CD4-positive, CD25-positive, alpha-beta regulatory T cell (primary cell): ENCODE measurements around the gene ILKAP. TPM values are rescaled to one million over a fixed set of nuclear protein-coding genes. Genes with fewer than 3 reads are reported as not detected.
A peak's percentile ranks its signal among the peaks of the same experiment; 100 is the strongest.

Experiments
- ATAC-seq, 2 donors: fragments of 150-1000 bp; cut with Tn5 transposase; one replicate each; pipeline ENCODE4 v1.10.0; 2021; ENCODE audit warnings: low read depth in 2 of 2, moderate number of reproducible peaks in 2 of 2, moderate library complexity in 1 of 2
- DNase-seq, 3 donors: peaks; one replicate each; pipeline versions ENCODE4 v3.0.0 to v3.0.0-alpha.2; 2012 to 2022; ENCODE audit warnings: mixed read lengths in 1 of 3
- H3K27ac ChIP-seq: one replicate; pipeline ENCODE4 v1.7.0; 2013; ENCODE audit warnings: mild to moderate bottlenecking, low read length; ENCODE audit not compliant: insufficient read depth, poor library complexity, severe bottlenecking
- H3K27me3 ChIP-seq: one replicate; pipeline ENCODE4 v1.7.0; 2013; ENCODE audit warnings: low read length; ENCODE audit not compliant: control insufficient read depth, insufficient read depth
- H3K36me3 ChIP-seq: one replicate; pipeline ENCODE4 v1.7.0; 2013; ENCODE audit warnings: mild to moderate bottlenecking, low read length, moderate library complexity; ENCODE audit not compliant: control insufficient read depth, insufficient read depth
- H3K4me1 ChIP-seq: 2 replicates; pipeline ENCODE4 v1.7.0; 2013; ENCODE audit warnings: mild to moderate bottlenecking, low read length; ENCODE audit not compliant: insufficient read depth, control insufficient read depth, poor library complexity, severe bottlenecking
- H3K4me3 ChIP-seq: one replicate; pipeline ENCODE4 v1.7.0; 2013; ENCODE audit warnings: low read depth, mild to moderate bottlenecking, low read length, moderate library complexity
- H3K9me3 ChIP-seq, 2 experiments: 1 replicate in 1 of 2; 2 replicates in 1 of 2; pipeline ENCODE4 v1.7.0; 2013; ENCODE audit warnings: low read length in 2 of 2, mild to moderate bottlenecking in 1 of 2, moderate library complexity in 1 of 2; ENCODE audit not compliant: control insufficient read depth in 2 of 2
- H3K27ac Mint-ChIP-seq, 3 donors: one replicate each; pipeline ENCODE4 v1.8.0; 2020 to 2022; ENCODE audit warnings: mild to moderate bottlenecking in 3 of 3, mixed read lengths in 3 of 3, moderate library complexity in 2 of 3
- H3K27me3 Mint-ChIP-seq: one replicate; pipeline ENCODE4 v1.8.0; 2022; ENCODE audit warnings: mild to moderate bottlenecking, mixed read lengths
- H3K36me3 Mint-ChIP-seq: one replicate; pipeline ENCODE4 v1.8.0; 2020; ENCODE audit warnings: mixed read lengths
- H3K4me1 Mint-ChIP-seq, 4 donors: one replicate each; pipeline ENCODE4 v1.8.0; 2020 to 2022; ENCODE audit warnings: mixed read lengths in 4 of 4, mild to moderate bottlenecking in 1 of 4
- H3K4me3 Mint-ChIP-seq, 4 donors: one replicate each; pipeline ENCODE4 v1.8.0; 2020 to 2022; ENCODE audit warnings: mild to moderate bottlenecking in 4 of 4, mixed read lengths in 4 of 4, moderate library complexity in 3 of 4
- H3K9me3 Mint-ChIP-seq, 7 donors: one replicate each; pipeline ENCODE4 v1.8.0; 2020 to 2022; ENCODE audit warnings: mixed read lengths in 7 of 7, mild to moderate bottlenecking in 3 of 7, moderate library complexity in 2 of 7
- polyA plus RNA-seq, 4 donors: library from polyadenylated mRNA; unstranded; fragments of 300-500 nt; fragmentation: Illumina TruSeq; gene quantifications; one replicate each; pipeline ENCODE4 v1.2.3, GENCODE V29; 2021
- total RNA-seq: library from RNA; stranded (reverse); gene quantifications from one replicate; pipeline ENCODE4 v1.2.3, GENCODE V29; 2022

The ILKAP gene
- total and polyA plus RNA-seq, 5 donors from 2014 or later, result 39.7 to 122 (median 50.7) TPM

GRCh38 chr2:238202326-238203093 lies 985 bp downstream of the ILKAP start:
- Mint-ChIP-seq H3K4me1 (peaks cover 34 to 61% (median 48%) of the 10 kb centered on the region in 4 donors), H3K9me3 (peaks cover 0 to 3% (median 0%) of the 10 kb centered on the region in 7 donors), H3K4me3 (peak overlapping the region; percentile 90 to 97 (median 94)), H3K27me3 (no peaks in the 10 kb centered on the region), H3K36me3 (peaks cover 9% of the 10 kb centered on the region), H3K27ac (peak overlapping the region; percentile 63 to 89 (median 83))
- no peak for ATAC-seq
- Histone ChIP-seq H3K27me3 (no peaks in the 10 kb centered on the region), H3K9me3 (no peaks in the 10 kb centered on the region), H3K4me3 (peak overlapping the region; percentile 81), H3K36me3 (no peaks in the 10 kb centered on the region), H3K4me1 (peaks cover 55% of the 10 kb centered on the region), H3K27ac (peak overlapping the region; percentile 75)
- peak in 2 of 3 donors; percentile 9 to 39 for DNase-seq

DNA sequence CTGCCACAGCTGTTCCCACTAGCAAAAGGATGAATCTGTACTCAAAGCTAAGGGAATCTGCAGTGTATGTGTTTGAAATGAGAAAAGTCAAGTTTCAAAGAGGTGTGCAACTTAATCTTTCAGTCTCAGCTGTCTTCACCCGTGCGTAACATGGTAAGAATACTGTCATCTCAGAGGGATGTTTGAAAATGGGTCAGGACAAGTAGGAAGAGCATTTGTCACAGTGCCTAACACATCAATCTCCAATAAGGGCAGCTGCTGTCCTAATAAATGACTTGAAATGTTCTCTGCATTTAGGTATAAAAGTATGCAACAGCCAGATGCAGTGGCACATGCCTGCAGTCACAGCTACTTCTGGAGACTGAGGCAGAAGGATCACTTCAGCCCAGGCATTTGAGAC lies 13.1 kb downstream of the ILKAP start:
- no peak overlapping the region for H3K4me3 Mint-ChIP-seq
- peaks cover 57% of the 10 kb centered on the region for H3K36me3 Mint-ChIP-seq
- Histone ChIP-seq H3K4me3 (no peak overlapping the region), H3K27me3 (no peaks in the 10 kb centered on the region), H3K9me3 (no peaks in the 10 kb centered on the region), H3K27ac (no peak overlapping the region), H3K4me1 (no peaks in the 10 kb centered on the region), H3K36me3 (peaks cover 76% of the 10 kb centered on the region)
- peaks cover 0 to 14% (median 2%) of the 10 kb centered on the region in 4 donors for H3K4me1 Mint-ChIP-seq
- no peaks in the 10 kb centered on the region for H3K27me3 Mint-ChIP-seq
- no peak for DNase-seq
- no peak overlapping the region for H3K27ac Mint-ChIP-seq
- no peak for ATAC-seq
- no peaks in the 10 kb centered on the region for H3K9me3 Mint-ChIP-seq

DNA sequence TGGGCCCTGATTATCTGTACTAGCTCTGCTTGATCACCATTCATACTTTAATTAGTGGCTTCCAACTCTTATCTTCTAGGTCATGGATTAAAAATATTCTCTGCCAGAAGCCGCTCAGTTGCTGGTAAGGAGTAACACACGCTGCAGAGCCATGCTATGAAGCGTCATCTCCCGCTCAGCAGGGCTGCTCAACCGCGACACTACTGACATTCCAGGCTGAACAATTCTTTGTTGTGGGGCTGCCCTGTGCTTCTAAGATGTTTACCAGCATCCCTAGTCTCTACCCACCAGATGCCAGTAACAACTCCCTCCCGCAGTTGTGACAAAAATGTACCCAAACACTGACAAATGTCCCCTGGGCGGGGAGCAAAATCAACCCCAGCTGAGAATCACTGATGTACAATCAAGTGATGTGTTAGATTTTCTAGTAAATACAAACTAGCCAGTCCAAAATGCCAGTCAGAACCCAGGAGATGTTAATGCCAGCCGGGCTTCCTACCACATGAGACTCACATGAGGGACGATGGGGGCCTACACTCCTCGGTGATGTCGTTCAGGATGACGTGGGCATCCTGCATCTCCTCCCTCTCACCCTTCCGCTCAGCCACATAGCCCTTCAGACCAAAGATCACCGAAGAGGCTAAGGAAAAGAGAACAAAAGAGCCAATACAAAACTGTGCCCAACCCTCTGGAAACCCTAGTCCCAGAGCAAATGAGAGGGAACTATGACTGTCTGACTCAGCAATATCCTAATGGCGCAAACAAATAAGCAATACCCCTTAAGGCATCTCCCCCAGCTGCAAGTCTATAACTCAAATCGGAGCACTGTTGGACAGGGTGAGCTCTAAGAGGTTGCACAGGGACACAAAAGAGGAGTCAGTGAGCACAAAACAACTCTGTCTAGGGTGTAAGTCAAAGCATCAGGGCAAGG lies 15.6 kb downstream of the ILKAP start:
- peaks cover 84% of the 10 kb centered on the region for H3K36me3 ChIP-seq

GRCh38 chr2:238183821-238184220 lies 19.7 kb downstream of the ILKAP start:
- Histone ChIP-seq H3K4me1 (no peaks in the 10 kb centered on the region), H3K27me3 (no peaks in the 10 kb centered on the region), H3K27ac (no peak overlapping the region), H3K4me3 (no peak overlapping the region), H3K9me3 (no peaks in the 10 kb centered on the region), H3K36me3 (peaks cover 97% of the 10 kb centered on the region)
- ATAC-seq (no peak), DNase-seq (no peak)
- no peak overlapping the region for H3K27ac Mint-ChIP-seq
- H3K9me3 Mint-ChIP-seq, result no peaks in the 10 kb centered on the region
- H3K27me3 Mint-ChIP-seq, result no peaks in the 10 kb centered on the region
- no peak overlapping the region for H3K4me3 Mint-ChIP-seq
- H3K4me1 Mint-ChIP-seq, result peaks cover 0 to 2% (median 0%) of the 10 kb centered on the region in 4 donors
- H3K36me3 Mint-ChIP-seq, result peaks cover 76% of the 10 kb centered on the region

More for the DNA sequence above, 15.6 kb downstream of the ILKAP start:
- Mint-ChIP-seq H3K27me3 (no peaks in the 10 kb centered on the region), H3K4me1 (peaks cover 0 to 4% (median 1%) of the 10 kb centered on the region in 4 donors), H3K36me3 (peaks cover 65% of the 10 kb centered on the region), H3K4me3 (no peak overlapping the region), H3K9me3 (no peaks in the 10 kb centered on the region), H3K27ac (no peak overlapping the region)
- DNase-seq, result no peak
- Histone ChIP-seq H3K4me3 (no peak overlapping the region), H3K4me1 (no peaks in the 10 kb centered on the region), H3K9me3 (no peaks in the 10 kb centered on the region), H3K27me3 (no peaks in the 10 kb centered on the region), H3K27ac (no peak overlapping the region)
- no peak for ATAC-seq

DNA sequence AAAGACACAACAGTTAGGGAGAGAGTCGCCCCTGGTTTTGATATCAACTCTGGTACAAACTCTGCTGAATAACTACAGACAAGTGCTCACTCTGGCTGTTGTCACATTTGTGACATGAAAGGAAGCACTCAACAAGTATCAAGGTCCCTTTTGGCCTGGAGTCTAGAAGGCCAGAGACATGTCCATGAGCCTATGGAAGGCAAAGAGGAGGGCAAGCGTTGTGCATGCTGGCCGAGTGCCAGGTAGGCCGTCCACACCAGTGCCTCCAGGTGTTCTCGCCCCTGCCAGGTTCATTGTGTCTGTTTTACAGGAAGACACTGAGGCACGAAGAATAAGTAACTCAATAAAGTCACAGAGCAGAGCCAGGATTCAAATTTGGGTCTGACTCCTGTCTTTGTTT lies 21.1 kb downstream of the ILKAP start:
- peaks cover 68% of the 10 kb centered on the region for H3K36me3 Mint-ChIP-seq

GRCh38 chr2:238180554-238180953 lies 22.9 kb downstream of the ILKAP start:
- no peaks in the 10 kb centered on the region for H3K4me1 ChIP-seq
- no peaks in the 10 kb centered on the region for H3K27me3 ChIP-seq
- ATAC-seq (no peak), DNase-seq (no peak)
- no peak overlapping the region for H3K4me3 Mint-ChIP-seq
- H3K4me3 ChIP-seq, result no peak overlapping the region
- no peak overlapping the region for H3K27ac ChIP-seq
- H3K4me1 Mint-ChIP-seq, result peaks cover 0 to 6% (median 0%) of the 10 kb centered on the region in 4 donors
- H3K36me3 ChIP-seq, result peaks cover 91% of the 10 kb centered on the region
- H3K27me3 Mint-ChIP-seq, result no peaks in the 10 kb centered on the region
- H3K9me3 Mint-ChIP-seq, result no peaks in the 10 kb centered on the region
- H3K27ac Mint-ChIP-seq, result peak overlapping the region in 1 of 3 donors; percentile 41
- peaks cover 59% of the 10 kb centered on the region for H3K36me3 Mint-ChIP-seq
- no peaks in the 10 kb centered on the region for H3K9me3 ChIP-seq

More for the DNA sequence above, 21.1 kb downstream of the ILKAP start:
- peaks cover 0 to 2% (median 0%) of the 10 kb centered on the region in 4 donors for H3K4me1 Mint-ChIP-seq
- H3K9me3 Mint-ChIP-seq, result no peaks in the 10 kb centered on the region
- H3K27me3 Mint-ChIP-seq, result no peaks in the 10 kb centered on the region
- H3K4me3 Mint-ChIP-seq, result no peak overlapping the region
- Histone ChIP-seq H3K27ac (no peak overlapping the region), H3K36me3 (peaks cover 97% of the 10 kb centered on the region), H3K27me3 (no peaks in the 10 kb centered on the region), H3K4me1 (no peaks in the 10 kb centered on the region), H3K9me3 (no peaks in the 10 kb centered on the region), H3K4me3 (no peak overlapping the region)
- ATAC-seq (no peak), DNase-seq (no peak)
- H3K27ac Mint-ChIP-seq, result peak overlapping the region in 1 of 3 donors; percentile 24

GRCh38 chr2:238176613-238177012 lies 26.9 kb downstream of the ILKAP start:
- H3K27ac Mint-ChIP-seq, result peak overlapping the region in 2 of 3 donors; percentile 27 to 73
- no peaks in the 10 kb centered on the region for H3K4me1 ChIP-seq
- H3K27ac ChIP-seq, result no peak overlapping the region
- peaks cover 92% of the 10 kb centered on the region for H3K36me3 ChIP-seq
- H3K4me3 Mint-ChIP-seq, result no peak overlapping the region
- no peaks in the 10 kb centered on the region for H3K9me3 Mint-ChIP-seq
- ATAC-seq (no peak), DNase-seq (no peak)
- H3K4me3 ChIP-seq, result no peak overlapping the region
- H3K4me1 Mint-ChIP-seq, result peaks cover 0 to 3% (median 0%) of the 10 kb centered on the region in 4 donors
- no peaks in the 10 kb centered on the region for H3K9me3 ChIP-seq
- H3K27me3 ChIP-seq, result no peaks in the 10 kb centered on the region
- no peaks in the 10 kb centered on the region for H3K27me3 Mint-ChIP-seq
- H3K36me3 Mint-ChIP-seq, result peaks cover 55% of the 10 kb centered on the region
